GM18520 (cell line): Measurements from ENCODE around the gene CORIN.
"Not testable (repeated sequence)": the region's sequence is repeated elsewhere in the genome, so short reads cannot be mapped to it uniquely, and the experiment has no call there.

Experiments
- ATAC-seq: cut with Tn5 transposase; IDR thresholded peaks from one replicate; pipeline ENCODE4 v1.9.1; 2021; ENCODE audit not compliant: unreplicated experiment

Gene CORIN

GRCh38 chr4:47695260-47695659, 142.6 kb downstream of the CORIN start:
- no peak for ATAC-seq

DNA sequence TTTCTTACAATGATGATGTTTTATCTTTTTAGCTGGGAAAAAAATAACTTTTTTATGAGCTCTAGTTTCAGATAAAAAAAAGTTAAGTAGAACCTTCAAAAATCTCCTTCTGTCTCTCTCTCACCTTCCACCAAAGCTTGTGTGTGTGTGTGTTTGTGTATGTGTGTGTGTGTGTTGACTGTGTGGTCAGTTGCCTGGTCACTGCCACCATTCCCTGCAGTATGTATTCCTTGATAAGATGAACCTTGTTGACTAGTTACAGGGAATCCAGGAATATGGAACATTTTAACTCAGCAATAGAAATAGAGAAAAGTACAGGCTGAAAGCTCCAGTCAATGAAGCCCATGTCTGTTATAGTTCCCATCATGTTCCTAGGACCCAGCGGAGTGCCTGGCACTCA, 143.5 kb downstream of the CORIN start:
- no peak for ATAC-seq

DNA sequence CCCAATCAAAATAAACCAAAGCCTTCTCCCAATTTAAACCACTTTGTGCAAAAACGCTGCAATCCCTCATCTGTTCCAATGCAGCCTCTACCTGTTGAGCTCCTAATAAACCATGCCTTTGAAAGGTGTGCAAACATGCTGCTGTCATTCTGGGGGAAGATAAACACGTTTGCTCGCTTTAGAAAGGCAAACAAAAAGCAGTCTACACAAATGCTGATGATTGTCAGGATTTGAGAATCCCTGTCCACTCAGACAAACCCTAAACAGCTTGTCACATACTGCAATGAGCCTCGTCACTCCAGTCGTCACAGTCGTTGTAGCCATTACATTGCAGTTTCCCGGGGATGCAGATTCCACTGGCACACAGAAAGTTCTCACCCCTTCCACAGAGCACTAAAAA, 145.2 kb downstream of the CORIN start:
- ATAC-seq: no peak

DNA sequence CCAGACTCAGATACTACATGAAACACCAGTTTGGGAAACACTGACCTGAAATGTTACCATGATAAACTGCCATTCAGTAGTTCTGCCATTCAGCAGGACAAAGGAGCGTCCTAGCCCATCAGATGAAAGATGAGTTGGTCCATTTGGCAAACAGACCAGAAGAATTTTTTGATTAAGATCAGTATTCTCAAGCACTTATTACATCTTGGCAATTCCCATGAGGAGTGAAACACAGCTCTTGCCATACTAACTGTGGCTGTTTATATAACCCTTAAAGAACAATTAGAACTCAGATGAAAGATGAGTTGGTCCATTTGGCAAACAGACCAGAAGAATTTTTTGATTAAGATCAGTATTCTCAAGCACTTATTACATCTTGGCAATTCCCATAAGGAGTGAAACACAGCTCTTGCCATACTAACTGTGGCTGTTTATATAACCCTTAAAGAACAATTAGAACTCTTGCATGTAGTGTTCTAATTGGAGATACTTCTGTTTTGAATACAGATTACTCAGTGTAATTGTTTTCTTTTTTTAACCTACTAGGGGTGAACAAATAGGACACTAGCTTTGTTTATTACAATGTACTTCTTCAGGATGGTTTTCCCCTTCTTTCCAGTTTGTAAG, 146.0 kb downstream of the CORIN start:
- not testable (repeated sequence) for ATAC-seq

DNA sequence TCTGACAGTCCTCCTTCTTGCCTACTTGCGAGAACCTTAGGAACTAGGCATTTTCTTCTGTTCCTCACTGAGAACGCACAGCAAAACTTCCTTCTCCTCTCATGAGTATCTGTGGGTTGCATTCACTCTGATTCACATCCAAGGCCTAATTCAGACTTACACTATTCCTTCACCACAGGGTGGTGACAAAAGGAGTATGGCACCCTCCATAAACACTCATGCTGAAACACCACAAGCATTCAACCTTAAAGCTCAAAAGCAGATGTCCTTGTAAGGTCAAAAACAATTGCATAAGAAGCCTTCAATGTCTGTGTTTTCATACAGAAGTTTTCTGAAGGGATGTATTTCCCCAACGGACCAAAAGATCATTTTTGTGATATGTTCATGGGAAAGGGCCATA, 147.3 kb downstream of the CORIN start:
- no peak for ATAC-seq

GRCh38 chr4:47686294-47686872, 151.5 kb downstream of the CORIN start:
- ATAC-seq: peak; percentile 71

DNA sequence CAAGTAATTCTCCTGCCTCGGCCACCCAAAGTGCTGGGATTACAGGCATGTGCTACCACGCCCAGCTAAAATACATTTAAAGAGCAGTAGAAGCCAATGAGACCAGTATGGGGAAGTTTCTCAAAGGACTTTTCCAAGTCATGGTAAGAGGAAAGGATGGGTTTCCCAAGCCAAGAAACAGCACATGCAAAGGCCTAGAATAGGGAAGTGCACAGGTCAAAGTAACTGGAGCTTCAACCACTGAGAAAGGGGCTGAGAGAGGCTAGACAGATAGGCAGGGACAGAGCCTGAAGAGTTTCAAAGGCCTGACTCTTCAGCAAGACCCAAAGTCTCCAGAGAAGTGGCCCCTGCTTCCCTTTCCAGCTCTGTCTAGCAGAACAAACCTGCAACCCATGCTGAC, 162.1 kb downstream of the CORIN start:
- ATAC-seq: no peak

- ATAC-seq: no peak
These were observed 163.7 kb downstream of the CORIN start for GRCh38 chr4:47674144-47674543.

DNA sequence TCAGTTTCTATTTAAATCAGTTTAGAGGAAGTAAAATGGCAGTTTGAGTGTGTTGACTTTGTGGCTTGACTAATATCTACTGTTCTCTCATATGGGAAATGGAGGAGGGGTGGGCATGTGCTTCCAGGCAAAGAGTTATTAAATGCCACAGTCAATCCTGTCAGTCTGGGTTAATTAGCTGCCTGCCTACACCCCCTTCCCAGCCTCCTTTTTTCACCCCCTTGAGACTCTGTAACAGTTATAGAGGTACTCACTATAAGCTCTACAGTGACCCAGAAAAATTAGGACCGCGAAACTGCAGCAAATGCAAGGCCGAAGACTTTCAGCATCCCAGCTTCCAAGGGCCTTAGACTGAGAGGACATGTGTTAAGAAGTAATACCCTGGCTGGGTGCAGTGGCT, 165.2 kb downstream of the CORIN start:
- no peak for ATAC-seq

GRCh38 chr4:47669946-47670345, 167.9 kb downstream of the CORIN start:
- ATAC-seq: no peak

DNA sequence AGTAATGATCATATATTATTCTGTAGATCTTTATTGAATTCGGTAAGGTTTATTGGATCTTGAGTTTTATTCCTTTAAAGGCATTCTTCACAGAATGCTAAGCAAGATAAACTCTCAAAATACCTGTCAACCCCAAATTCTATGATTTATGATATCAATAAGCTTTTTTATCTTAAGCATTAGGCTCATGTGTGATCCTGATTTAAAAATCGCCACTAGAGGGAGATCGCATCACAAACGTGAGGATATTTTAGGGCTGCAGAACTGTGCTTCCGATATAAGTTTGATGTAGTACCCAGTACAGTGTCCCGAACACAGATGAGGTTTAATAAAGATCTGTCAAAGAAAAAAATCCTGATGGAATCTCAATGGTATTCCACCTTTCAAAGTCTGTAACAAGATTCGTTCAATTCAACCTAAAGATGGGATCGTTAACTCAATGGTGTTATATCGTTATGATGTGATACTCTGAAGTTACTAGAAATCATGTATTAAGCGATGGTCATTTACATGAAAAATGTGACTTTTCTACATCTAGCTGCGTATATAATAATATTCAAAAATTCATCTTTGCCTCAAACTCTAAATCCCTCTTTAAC, 169.0 kb downstream of the CORIN start:
- peak; percentile 50 for ATAC-seq

- no peak for ATAC-seq
These were observed 169.6 kb downstream of the CORIN start for GRCh38 chr4:47668256-47668655.

DNA sequence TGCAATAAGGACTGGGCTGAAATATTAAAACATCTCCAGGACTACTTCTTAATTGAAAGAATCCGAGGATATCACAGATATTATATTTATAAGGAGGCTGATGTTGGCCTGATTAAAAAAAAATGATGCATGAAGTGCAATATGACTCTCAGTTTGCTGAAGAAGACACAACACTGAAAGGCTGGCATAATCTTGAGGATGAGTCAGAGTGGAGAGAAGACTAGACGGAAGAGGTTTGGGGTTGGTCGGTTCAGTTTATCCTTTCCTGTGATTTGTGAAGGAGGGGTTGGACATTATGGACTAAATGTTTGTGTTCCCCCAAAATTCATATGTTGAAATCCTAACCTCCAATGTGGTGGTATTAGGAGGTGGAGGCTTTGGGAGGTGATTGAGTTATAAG, 170.3 kb downstream of the CORIN start:
- ATAC-seq: no peak

DNA sequence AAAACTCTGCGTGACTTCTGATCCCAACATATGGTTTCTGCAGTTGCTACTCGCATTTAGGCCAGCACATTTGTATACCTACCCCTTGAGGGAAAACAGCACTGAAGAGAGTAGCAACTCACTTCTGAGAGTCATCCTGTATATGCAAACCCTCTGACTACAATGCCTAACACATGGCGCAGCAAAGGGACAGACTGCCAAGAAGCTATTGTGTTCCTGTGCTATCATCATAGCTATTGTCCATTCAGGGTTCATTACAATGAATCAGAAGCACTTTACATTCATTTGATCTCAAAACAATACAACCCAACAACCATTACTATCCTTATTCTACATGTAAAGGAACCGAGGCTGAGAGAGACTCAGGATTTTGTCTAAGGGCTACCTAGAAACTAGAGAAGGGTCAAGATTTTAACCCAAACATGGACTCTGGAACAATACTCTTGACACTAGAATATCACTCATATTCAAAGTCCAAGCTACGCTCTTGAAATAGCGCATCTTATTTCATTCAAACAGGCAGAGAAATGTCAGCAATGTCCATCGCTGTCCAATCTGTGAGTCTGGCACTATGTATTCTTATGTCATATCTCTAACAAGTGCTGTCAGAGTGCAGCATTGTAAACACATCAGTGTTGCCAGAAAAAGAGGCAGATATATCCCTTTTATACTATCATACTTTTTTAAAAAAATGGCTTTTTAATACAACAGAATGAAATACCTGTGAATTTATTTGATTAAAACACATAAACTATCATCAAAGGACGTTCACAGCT, 173.6 kb downstream of the CORIN start:
- ATAC-seq: no peak

DNA sequence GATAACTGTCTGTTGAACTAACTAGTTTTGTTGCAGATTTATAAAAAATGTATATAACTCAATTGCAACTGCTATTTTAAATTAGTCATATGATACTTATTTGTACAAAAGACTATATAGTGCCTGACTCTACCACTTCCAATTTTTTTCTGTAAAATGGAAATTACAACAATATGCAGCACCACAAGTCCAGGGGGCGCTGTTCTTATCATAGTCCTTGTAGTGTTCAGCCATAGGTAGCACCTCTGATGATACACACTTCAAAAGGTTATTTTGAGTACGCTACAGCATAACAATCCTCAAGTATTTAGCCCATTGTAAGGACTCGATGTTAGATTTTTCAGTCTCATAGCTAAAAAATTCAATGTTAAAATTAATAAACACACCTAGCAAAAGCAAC, 174.9 kb downstream of the CORIN start:
- ATAC-seq: no peak

- ATAC-seq: no peak
These were observed 176.1 kb downstream of the CORIN start for GRCh38 chr4:47661741-47662140.

DNA sequence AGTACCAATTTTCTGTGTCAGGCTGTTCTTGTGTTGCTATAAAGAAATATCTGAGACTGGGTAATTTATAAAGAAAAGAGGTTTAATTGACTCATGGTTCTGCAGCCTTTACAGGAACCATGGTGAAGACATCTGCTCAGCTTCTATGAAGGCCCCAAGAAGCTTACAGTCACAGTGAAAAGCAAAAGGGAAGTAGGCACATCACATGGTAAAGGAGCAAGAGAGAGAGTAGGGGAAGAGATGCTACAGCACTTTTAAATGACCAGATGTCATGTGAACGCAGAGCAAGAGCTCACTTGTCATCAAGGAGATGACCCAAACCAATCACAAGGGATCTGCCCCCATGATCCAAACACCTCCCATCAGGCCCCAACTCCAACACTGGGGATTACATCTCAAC, 178.5 kb downstream of the CORIN start:
- no peak for ATAC-seq

DNA sequence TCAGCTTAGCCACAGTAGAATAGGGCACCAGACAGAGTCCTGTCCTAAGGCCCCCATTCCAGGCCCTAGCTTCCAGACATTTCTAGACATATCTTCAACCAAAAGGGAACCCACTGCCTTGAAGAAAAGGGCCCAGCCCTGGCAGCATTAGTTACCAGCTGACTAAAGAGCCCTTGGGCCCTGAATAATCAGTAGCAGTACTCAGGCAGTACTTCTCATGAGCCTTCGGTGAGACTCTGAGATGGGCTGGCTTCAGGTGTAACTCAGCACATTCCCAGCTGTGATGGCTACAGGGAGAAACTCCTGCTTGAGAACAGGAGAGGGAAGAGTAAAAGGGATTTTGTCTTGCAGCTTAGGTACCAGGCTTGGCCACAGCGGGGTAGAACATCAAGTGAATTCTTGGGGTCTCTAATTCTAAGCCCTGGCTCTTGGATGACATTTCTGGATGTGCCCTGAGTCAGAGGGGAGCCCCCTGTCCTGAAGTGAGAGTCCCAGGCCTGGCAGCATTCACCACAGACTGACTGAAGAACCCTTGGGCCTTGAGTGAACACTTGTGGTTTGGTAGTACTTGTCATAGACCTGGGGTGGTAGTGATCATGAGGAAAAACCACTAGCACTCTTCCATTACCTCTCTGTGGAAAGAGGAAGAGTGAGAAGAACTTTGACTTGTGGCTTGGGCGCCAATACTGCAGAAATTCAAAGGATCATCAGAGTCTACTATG, 182.7 kb downstream of the CORIN start:
- ATAC-seq: no peak

DNA sequence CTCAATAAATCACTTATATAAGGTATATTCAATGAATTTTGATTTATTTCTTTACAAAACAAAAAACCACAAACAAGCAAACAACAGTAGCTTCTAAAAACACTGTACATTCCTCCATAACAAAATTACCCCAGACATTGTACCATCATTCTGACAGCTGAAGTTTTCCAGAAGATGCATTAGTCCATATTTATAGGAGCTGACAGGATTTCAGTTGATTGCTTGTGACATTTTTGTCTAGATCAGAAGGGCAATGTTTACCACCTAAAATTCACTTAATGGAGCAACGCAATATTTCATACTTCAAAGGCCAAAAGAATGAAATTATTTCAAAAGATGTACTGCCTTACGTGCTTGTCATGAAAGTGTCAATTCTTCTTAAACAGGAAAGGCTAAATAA, 185.8 kb downstream of the CORIN start:
- no peak for ATAC-seq

- ATAC-seq: no peak
These were observed 186.6 kb downstream of the CORIN start for GRCh38 chr4:47651231-47651630.

GRCh38 chr4:47650584-47651130, 187.2 kb downstream of the CORIN start:
- no peak for ATAC-seq
